ENCODE results near the gene TMEM178B. TPM values are rescaled to one million over a fixed set of nuclear protein-coding genes. Genes with fewer than 3 reads are reported as not detected.

The TMEM178B gene
- total RNA-seq, 1 experiment from 2014 or later: 0.39 TPM

DNA sequence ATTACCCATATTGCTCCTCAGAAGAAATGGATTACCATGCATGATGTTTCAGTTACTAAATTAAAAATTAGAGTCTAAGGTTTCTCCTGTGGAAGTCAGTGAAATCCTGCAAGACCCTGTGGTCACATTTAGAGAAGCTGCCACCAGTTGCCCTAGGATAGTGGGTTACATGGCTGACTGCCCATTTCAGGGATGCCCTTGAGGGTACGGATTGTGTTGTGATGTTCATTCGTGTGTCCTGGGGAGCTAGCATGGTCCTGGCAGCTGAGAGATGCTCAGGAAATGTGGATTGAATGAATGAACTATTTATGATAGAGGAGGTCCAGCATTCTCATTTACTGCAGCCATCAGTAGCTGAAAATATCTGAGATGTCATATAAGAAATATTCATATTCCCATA, 55.1 kb downstream of the TMEM178B start:
- no peaks in the 10 kb centered on the region for H3K4me1 ChIP-seq (ENCODE audit: control insufficient read depth, insufficient read depth, low read length)
- POLR2A ChIA-PET: no interaction called here
- ATAC-seq: no peak
- intact Hi-C loops (cut with micrococcal nuclease; ENCODE audit: unreplicated experiment): no loop called here
- in situ Hi-C loops (cut with HindIII; ENCODE audit: low pct_unique_long_range_greater_than_20kb, low sequenced_read_pairs): no loop called here
- H3K9me3 ChIP-seq (ENCODE audit: control insufficient read depth, insufficient read depth, low read depth, low read length): no peaks in the 10 kb centered on the region
- no TSS peak for BruUV-seq (replicated peaks)
- CTCF ChIA-PET: no interaction called here
- H3K4me3 ChIP-seq (ENCODE audit: low read depth in 2 of 2, low read length in 2 of 2): no peak overlapping the region
- no peak overlapping the region for H3K27ac ChIP-seq (ENCODE audit: low read length)
- TF ChIP-seq SIN3A (IDR thresholded peaks at IDR 0.05; ENCODE audit: borderline replicate concordance, insufficient read depth, low read depth, low read length) (no peak), POLR2AphosphoS5 (IDR thresholded peaks at IDR 0.05; ENCODE audit: low read depth, low read length) (no peak), REST (IDR thresholded peaks at IDR 0.05; ENCODE audit: insufficient read depth in 1 of 2, low read depth in 2 of 2, low read length in 1 of 2) (no peak), CTCF (IDR thresholded peaks at IDR 0.05) (no peak), TCF7L2 (IDR thresholded peaks at IDR 0.05; ENCODE audit: low read depth, low read length) (no peak)
- H3K27me3 ChIP-seq (ENCODE audit: control insufficient read depth, insufficient read depth, low read length): no peaks in the 10 kb centered on the region
- DNase-seq (ENCODE audit: low read depth, low spot score): no peak
- H3K36me3 ChIP-seq (ENCODE audit: control insufficient read depth, insufficient read depth, low read length): no peaks in the 10 kb centered on the region

GRCh38 chr7:141132671-141133070, 58.8 kb downstream of the TMEM178B start:
- intact Hi-C loops (cut with micrococcal nuclease; ENCODE audit: unreplicated experiment): no loop called here
- Histone ChIP-seq H3K4me3 (ENCODE audit: low read depth in 2 of 2, low read length in 2 of 2) (no peak overlapping the region), H3K4me1 (ENCODE audit: control insufficient read depth, insufficient read depth, low read length) (no peaks in the 10 kb centered on the region), H3K36me3 (ENCODE audit: control insufficient read depth, insufficient read depth, low read length) (no peaks in the 10 kb centered on the region), H3K27ac (ENCODE audit: low read length) (no peak overlapping the region), H3K9me3 (ENCODE audit: control insufficient read depth, insufficient read depth, low read depth, low read length) (no peaks in the 10 kb centered on the region), H3K27me3 (ENCODE audit: control insufficient read depth, insufficient read depth, low read length) (no peaks in the 10 kb centered on the region)
- no peak for DNase-seq (ENCODE audit: low read depth, low spot score)
- CTCF ChIA-PET: no interaction called here
- POLR2A ChIA-PET: no interaction called here
- TF ChIP-seq REST (IDR thresholded peaks at IDR 0.05; ENCODE audit: insufficient read depth in 1 of 2, low read depth in 2 of 2, low read length in 1 of 2) (no peak), POLR2AphosphoS5 (IDR thresholded peaks at IDR 0.05; ENCODE audit: low read depth, low read length) (no peak), CTCF (IDR thresholded peaks at IDR 0.05) (no peak), TCF7L2 (IDR thresholded peaks at IDR 0.05; ENCODE audit: low read depth, low read length) (no peak), SIN3A (IDR thresholded peaks at IDR 0.05; ENCODE audit: borderline replicate concordance, insufficient read depth, low read depth, low read length) (no peak)
- ATAC-seq: no peak
- in situ Hi-C loops (cut with HindIII; ENCODE audit: low pct_unique_long_range_greater_than_20kb, low sequenced_read_pairs): no loop called here
- BruUV-seq (replicated peaks): no TSS peak

Measured in Panc1 (cell line).